GM19238 (cell line): ENCODE results near the gene LRBA.
"Not testable (repeated sequence)": the region's sequence is repeated elsewhere in the genome, so short reads cannot be mapped to it uniquely, and the experiment has no call there.

Experiments used
- DNase-seq: peaks from one replicate; pipeline ENCODE4 v3.0.0; 2011; ENCODE audit warnings: low spot score; ENCODE audit not compliant: insufficient read length

LRBA gene

DNA sequence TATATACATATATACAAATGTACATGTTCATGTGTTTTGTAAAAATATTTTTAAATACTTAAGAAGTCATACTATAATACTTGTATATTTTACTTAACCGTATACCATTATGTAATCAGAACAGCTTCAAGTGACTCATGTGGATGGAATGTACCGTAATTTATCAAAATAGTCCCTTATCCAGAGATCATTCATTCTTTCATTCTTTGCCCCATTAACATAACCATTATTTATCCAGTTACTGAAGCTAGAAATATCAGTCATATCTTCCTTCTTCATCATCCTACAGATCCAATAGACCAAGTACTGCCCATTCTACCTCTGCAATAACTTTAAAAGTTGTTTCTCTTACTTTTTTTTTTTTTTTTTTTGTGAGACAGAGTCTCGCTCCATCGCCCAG lies 268.9 kb downstream of the LRBA start:
- DNase-seq: no peak

DNA sequence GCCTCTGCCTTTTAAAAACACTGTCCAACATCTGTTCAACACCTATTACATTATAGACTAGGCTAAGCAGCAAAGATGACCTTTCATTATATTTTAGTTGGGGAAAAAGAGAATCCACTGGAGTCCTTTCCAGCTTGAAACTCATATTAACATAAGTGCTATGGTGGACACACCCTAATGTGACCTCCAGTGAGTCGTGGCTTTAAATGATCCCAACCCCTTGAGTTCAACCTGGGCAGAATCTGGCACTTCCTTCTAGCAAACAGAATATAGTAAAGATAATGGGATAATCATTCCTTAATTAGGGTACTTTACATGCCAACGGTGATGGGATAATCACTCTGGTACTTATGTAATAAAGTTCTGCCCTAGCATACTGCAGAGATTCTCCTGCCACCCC lies 270.5 kb downstream of the LRBA start:
- DNase-seq: no peak

DNA sequence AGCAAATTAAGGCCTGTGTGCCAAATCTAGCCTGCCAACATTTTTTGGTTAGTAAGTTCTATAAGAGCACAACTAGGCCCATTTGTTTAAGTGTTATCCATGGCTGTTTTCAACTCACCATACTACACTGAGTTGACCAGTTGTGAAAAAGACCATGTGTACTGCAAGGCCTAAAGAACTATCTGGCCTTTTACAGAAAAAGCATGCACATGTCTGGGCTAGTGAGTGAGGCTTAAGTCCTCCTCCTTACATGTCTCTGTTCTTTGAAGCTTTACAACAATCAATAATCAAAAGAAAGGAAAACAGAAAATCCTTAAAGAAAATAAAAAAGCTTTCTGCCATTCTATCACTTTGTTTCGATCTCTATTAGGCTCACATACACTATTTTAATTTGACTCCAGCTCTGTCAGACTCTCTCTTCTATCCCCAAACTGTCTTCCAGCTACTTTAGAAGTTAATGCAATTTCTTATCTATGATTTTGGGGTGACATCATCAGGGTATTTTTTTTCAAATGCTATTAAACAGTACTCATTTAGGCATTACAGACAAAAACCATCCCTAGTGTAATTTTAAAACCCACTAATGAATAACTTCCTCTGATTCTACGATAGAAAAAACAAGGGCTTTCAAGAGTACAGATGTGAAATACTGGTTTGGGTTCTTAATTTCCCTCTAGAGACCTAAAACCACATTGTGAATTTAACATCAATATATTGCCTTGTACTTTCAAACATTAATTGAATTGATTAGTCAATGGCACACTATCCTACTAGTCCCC lies 271.3 kb downstream of the LRBA start:
- no peak for DNase-seq

DNA sequence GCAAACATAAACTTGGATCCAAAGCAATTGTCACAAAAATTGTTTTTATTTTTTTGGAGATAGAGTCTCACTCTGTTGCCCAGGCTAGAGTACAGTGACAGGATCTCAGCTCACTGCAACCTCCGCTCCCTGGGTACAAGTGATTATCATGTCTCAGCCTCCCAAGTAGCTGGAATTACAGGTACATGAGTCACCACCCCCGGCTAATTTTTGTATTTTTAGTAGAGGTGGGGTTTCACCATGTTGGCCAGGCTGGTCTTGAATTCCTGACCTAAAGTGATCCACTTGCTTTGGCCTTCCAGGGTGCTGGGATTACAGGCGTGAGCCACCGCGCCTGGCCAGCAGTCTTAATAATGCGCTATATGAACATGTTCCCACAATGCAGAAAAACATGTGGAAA lies 272.2 kb downstream of the LRBA start:
- DNase-seq: not testable (repeated sequence)

DNA sequence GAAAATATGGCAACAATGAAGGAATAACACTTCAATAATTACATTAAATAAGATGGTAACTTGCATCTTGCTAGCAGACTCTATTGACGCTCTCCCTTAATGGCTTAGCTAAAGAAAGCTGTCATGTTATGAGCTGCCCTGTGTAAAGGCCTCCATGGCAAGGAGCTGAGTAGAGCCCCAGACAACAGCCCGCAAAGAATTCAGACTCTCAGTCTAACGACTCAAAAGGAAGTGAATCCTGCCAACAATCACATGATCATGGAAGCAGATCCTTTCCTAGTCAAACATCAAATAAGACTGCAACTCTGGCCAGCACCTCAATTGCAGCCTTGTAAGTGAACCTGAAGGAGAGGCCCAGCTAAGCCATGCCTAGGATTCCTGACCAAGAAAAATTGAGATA lies 275.5 kb downstream of the LRBA start:
- no peak for DNase-seq

DNA sequence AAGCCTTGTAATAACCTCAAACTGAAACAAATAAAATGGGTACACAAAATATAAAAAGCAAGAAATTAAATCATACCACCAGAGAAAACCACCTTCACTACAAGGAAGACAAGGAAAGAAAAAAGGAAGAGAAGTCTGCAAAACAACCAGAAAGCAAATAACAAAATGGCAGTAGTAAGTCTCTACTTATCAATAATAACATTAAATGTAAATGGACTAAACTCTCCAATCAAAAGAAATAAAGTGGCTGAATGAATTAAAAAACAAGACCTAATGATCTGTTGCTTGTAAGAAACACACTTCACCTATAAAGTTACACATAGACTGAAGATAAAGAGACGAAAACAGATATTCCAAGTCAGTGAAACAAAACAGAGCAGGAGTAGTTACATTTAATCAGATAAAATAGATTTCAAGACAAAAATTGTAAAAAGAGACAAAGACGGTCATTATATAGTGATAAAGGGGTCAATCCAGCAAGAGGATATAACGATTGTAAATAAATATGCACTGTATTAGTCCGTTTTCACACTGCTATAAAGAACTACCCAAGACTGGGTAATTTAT lies 289.0 kb downstream of the LRBA start:
- DNase-seq: no peak

DNA sequence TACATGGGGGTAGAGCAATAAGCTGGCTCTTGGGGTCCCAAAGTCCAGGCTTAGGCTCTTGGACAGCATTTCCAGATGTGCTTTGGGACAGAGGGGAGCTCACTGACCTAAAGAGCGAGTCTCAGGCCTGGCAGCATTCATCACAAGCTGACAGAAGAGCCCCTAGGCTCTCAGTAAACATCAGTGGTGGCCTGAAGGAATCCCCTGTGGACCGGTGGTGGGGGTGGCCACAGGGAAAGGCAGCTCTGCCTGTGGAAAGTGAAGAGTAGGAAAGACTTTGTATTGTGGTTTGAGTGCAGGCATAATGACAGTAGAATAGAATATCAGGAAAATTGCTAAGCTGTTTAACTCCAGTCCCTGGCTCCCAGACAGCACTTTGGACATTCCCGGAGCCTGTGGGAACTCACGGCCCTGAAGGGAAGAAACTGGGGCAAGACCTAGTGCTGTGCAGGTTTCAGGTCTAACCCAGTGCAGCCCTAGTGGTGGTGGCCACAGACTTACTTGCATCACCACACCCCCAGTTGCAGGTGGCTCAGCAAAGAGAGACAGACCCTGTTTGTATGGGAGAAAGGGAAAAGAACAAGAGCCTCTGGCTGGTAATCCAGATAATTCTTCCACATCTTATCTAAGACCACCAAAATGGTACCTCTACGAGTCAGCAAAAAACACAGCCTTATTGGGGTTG lies 291.2 kb downstream of the LRBA start:
- DNase-seq: no peak

DNA sequence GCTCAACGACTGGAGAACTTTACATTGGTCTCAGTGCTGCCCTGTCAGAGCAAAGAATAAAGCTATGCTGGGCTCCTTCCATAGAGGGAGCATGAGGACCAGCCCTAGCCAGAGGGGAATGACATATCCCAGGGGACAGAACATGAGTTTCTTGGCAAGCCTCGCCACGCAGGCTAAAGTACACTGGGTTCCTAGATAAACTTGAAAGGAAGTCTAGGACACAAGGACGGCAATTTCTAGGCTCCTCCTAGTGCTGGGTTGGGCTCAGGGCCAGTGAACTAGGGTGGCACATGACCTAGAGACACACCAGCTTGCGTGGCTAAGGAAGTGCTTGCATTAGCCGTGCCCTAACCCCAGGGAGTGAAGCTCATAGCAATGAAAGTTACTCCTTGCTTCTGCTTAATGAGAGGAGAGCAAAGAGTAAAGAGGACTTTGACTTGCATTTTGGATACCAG lies 292.1 kb downstream of the LRBA start:
- no peak for DNase-seq

DNA sequence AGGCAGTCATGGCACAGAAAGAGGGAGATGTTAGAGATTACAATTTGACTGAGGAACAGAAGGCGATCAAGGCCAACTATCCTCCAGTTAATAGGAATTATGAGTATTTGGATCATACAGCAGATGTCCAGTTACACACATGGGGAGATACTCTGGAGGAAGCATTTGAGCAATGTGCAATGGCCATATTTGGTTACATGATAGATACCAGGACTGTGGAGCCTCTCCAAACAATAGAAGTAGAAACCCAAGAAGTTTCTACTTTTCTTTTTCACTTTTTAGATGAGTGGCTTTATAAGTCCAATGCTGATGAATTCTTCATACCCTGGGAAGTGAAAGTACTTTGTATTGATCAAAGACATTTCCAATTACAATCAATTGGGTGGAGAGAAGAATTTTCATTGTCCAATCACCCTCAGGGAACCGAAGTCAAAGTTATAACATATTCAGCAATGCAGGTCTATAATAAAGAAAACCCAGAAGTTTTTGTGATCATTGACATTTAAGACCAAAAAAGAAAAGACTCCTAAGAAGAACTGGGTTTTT lies 294.0 kb downstream of the LRBA start:
- no peak for DNase-seq

DNA sequence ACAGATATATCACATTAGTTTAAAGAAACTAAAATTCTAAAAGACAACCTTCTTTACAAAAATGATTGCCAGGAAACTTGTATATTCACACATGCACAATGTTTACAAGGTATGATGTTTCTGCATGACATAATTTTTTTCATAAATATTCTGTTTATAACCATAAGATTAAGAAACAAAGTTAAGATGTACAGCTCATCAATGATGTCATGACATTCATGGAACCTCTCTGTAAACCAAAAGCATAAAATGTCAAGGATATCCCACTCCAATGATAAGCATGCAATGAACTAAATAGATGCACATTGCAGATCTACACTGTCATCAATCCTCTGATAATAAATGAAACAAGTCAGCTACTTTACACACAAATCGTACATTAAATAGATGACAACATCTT lies 297.1 kb downstream of the LRBA start:
- no peak for DNase-seq

DNA sequence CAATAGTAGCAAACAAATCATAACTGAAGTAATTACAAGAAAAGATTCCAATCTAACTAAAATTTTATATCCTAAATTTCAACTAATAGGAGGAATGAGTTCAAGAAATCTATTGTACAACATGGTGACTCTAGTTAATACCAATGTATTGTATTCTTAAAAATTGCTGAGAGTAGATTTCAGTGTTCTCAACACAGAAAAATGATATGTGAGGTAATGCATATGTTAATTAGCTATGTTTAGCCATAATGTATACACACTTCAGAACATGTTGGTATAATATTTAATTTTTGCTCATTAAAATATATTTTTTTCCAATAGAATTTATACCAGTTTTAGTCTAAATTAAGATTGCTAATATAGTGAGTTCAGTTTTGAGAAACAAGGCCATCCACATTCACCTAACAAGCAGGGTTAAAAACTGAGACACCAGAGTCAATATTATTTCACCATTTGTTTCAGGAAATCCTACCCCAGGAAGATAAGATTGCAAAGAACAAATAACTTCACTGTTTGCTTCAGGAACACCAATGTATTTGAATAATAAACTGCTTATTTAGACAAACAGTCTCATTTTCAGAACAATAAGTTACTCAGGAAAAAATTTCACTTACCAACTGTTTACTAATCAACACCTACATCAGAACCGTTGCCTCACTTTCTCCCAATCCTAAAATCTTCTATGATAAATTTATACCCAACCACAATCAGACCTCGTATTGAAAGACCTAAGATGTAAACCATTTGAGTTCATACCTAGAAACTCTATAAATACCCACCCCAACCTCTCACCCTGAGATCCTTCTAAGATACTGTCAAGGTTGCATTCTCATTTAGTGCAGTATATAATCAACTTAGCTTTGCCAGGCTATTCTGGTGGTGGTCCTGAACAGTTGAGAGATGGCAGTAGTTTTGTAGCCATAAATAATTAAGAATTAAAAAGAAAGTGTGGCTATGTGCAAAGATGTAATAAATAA lies 300.3 kb downstream of the LRBA start:
- no peak for DNase-seq

DNA sequence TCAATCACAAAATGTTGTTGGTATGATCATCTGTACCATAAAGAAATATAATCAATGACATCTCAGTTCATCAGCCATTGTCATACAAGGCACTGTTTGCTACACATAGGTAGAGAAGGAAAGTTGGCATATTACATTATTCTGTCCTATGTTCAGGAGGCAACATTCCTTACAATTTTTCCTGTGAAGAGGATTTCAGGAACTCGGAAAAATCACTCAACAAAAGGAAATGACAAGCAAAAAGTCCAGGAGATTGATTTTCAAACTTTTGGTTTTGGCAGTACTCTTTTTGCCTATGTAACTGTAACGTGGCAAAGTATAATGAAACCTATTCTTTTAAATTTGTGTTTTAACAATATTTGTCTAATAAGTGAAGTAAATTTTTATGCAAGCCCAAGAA lies 301.8 kb downstream of the LRBA start:
- no peak for DNase-seq

DNA sequence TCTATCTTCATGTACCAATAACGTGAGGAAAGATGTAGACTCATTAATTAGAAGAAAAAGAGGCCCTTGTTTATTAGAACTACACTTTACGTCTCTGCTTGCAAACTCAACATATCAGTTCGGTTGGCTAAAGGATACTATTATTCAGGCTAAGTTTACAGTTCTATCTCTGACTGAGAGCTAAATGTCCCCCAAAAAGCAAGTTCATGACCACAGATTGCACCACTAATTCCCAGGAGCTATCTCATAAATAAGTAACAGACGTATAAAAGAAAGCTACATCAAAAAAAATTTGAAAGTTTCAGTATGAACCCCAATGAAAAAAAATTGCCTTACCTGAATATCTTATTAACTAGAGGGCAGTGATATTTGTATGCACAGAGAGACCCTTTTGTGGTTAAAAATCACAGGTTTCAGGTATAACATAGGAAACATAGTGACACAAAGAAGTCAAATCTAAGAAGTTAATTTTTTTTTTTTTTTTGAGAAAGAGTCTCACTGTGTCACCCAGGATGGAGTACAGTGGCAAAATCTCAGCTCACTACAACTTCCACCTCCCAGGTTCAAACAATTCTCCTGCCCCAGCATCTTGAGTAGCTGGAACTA lies 304.2 kb downstream of the LRBA start:
- no peak for DNase-seq

DNA sequence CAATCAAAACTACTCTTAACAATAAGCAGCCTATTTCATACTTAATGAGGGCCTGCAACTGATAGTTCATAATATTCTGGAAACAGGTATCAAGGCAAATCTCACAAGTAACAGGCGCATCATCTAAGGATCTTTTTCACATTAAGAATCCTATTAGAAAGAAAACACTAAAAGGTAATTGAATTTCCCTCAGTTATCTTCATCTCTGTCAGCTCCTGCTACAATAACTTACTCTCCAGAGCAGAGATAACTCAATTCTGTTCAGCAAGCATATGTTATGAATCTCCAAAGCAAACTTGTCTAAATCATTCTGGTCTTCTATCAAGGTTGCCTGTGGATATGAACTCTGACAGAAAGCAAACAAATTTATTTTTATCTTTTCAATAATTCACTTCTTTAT lies 307.1 kb downstream of the LRBA start:
- DNase-seq: no peak

DNA sequence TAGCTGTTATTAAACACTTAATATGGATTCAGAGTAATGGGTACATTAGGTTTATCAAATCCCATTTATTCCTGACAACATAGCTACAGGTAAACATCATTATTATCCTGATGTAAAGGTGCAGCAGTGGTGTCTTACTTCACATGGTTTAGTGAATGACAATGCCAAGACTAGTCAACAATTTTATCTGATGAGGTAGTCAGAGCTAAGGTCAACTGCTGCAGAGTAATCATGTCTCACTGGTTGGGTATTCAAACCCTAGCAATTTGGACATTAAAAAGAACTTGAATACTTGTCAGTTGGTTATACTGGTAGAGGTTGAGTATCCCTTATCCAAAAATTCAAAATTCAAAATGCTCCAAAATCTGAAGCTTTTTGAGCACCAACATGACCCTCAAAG lies 315.5 kb downstream of the LRBA start:
- no peak for DNase-seq

DNA sequence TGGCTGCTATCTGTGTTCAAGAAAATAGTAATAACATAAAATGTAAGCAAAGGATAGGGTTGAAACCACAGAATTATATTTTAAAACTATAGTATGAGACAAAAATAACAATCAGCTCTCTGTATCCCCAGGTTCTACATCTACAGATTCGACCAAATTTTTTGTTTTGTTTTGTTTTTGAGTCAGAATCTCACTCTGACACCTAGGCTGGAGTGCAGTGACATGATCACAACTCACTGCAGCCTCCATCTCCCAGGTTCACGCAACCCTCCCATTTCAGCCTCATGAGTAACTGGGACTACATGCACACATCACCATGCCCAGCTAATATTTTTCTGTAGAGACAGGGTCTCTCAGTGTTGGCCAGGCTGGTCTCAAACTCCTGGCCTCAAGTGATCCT lies 319.9 kb downstream of the LRBA start:
- no peak for DNase-seq

DNA sequence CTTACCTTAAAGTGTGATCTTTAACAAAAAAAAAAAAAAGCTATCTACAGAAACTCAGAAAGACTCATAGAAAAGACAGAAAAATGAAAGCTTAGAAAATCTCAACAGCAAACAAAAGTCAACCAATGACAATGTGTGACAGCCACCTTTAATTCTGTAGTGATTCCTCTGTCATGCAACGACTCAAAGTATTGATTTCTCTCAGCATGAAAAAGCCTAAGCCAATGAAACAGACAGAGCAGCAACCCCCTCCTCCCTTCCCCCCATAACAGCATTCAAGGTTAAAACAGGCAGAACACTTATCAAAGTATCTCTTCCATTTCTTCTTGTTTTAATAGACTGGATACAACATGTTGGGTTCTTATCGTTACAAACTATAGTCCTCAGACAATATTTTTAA lies 320.6 kb downstream of the LRBA start:
- DNase-seq: no peak

DNA sequence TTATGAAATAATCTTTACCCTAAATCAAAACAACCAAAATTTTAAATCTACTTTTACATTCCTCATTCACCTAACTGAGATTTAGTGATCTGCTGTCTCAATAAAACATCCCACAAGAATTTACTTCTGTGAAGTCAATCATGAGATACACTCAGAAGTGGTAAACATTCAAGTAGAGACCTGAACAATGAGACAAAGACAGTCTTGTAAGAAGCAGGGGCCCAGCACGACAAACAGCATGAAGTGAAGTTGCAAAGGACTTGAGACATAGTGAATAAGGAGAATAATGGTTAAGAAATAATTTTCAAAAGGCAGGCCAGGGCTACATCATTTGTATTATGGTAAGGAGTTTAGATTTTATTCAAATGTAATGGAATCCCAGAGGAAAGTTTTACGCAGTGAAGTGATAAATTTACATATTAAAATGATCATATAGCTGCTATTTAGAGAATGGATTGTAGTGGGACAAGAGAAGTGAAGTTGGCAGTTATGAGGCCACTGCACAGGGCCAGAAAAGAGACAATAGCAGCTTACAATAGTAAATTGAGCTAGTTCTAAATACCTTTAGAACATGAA lies 331.2 kb downstream of the LRBA start:
- no peak for DNase-seq

DNA sequence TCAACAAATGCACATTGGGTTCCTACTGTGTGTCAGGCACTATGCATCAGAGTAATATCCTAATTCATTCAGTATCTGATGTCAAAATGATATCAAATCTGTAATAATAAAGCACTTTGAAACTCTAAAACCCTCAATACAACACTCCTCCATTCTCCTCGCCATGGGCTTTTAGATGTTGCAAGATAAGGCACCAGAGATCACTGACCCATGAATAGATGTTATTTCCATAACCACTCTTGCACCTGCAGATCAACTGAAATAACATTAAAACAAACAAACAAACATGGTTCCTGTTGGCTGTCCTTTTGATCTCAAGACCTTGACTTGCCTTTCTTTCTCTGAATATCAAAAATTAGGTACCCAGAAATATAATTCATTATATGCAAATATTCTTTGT lies 333.0 kb downstream of the LRBA start:
- DNase-seq: no peak

DNA sequence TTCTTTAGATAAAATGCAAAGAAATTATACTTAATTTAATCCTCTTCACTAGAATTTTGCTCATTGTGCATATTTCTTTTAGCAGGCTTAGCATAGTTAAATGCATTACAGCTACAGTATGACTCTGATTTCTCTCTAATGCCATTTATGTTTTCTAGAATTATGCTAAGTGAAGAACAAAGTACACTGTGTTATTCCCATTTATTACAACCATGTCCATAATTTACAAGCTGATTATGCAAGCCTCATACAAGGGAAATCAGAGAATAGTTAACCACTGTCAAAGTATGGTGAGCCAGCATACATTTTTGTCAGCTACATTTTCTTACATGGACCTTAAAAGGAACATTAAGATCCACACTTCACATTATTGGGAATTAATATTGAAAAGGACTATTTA lies 334.0 kb downstream of the LRBA start:
- no peak for DNase-seq

DNA sequence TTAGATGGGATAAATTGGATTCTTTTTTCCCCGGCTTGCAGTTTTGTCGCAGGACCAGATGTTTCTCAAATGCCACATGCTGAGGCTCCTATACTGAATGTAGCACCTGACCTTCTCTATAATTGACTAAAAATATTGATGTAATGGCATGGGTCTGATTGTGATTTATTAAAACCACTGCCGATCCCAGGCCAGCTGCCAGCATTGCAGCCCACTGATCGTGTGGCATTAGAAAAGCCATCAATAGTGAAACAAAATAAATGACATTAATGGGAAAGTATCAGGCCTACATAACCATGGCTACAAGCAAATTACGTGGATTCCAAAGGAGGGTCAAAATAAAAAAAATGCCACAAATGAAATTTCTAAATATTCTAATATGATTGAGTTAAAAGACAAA lies 334.4 kb downstream of the LRBA start:
- DNase-seq: no peak
